Sigmoid colon (tissue), 7 donors: ENCODE measurements around the gene EPAS1. TPM values are rescaled to one million over a fixed set of nuclear protein-coding genes. Genes with fewer than 3 reads are reported as not detected.

Source experiments
- DNase-seq: peaks from one replicate; pipeline ENCODE4 v3.0.0-alpha.2; 2019
- H3K27ac ChIP-seq, 4 donors: fragments of 200-600 bp; sonication (generic); one replicate each; pipeline ENCODE4 v1.5.1; 2016 to 2019; ENCODE audit warnings: mild to moderate bottlenecking in 1 of 4
- H3K27me3 ChIP-seq, 3 donors: fragments of 200-600 bp; sonication (generic); one replicate each; pipeline ENCODE4 v1.5.1; 2019; ENCODE audit warnings: mild to moderate bottlenecking in 1 of 3
- H3K36me3 ChIP-seq, 4 donors: fragments of 200-600 bp; sonication (generic); one replicate each; pipeline ENCODE4 v1.5.1; 2016 to 2019
- H3K4me1 ChIP-seq, 4 donors: fragments of 200-600 bp; sonication (generic); one replicate each; pipeline ENCODE4 v1.5.1; 2017 to 2019
- H3K4me3 ChIP-seq, 4 donors: fragments of 200-600 bp; sonication (generic); one replicate each; pipeline ENCODE4 v1.5.1; 2017 to 2019; ENCODE audit warnings: mild to moderate bottlenecking in 2 of 4, moderate library complexity in 1 of 4
- H3K9me3 ChIP-seq, 4 donors: fragments of 200-600 bp in 3 of 4; sonication (generic) in 3 of 4; one replicate each; pipeline versions ENCODE4 v1.5.1 to v1.6.1; 2013 to 2019
- CTCF ChIP-seq, 4 experiments: fragments of 450-650 bp in 3 of 4; fragments of 200-600 bp in 1 of 4; IDR thresholded peaks; one replicate each; pipeline ENCODE4 v1.5.1; 2016 to 2019; ENCODE audit warnings: antibody characterized with exemption in 4 of 4, mild to moderate bottlenecking in 3 of 4, moderate library complexity in 2 of 4
- EP300 ChIP-seq, 4 donors: sonication (generic); formaldehyde crosslinking; IDR thresholded peaks; one replicate each; pipeline ENCODE4 v1.6.1; 2017; ENCODE audit warnings: antibody characterized with exemption in 4 of 4
- POLR2A ChIP-seq, 2 donors: fragments of 450-650 bp; IDR thresholded peaks; one replicate each; pipeline ENCODE4 v1.6.1; 2016; ENCODE audit warnings: antibody characterized with exemption in 2 of 2, mild to moderate bottlenecking in 2 of 2, moderate library complexity in 2 of 2
- POLR2AphosphoS5 ChIP-seq, 4 donors: sonication (generic); formaldehyde crosslinking; IDR thresholded peaks; one replicate each; pipeline ENCODE4 v1.6.1; 2017; ENCODE audit warnings: antibody characterized with exemption in 4 of 4
- WGBS, 2 donors: extraction: QIAGEN DNeasy Blood & Tissue Kit; methylation state at CpG; one replicate each; pipeline ENCODE4 v1.1.7; 2013; 5-methylcytosine and 5-hydroxymethylcytosine counted together
- intact Hi-C: fragments of 100-400 bp; cut with DNase I; formaldehyde crosslinking; loops from one replicate; pipeline ENCODE4 v1.15.1; 2023
- polyA plus RNA-seq, 3 donors: library from polyadenylated mRNA; stranded (reverse); fragments of 200-250 nt; gene quantifications; one replicate each; pipeline ENCODE4 v1.2.3, GENCODE V29; 2013
- total RNA-seq, 4 donors: library from RNA; depleted of rRNA; stranded (reverse); fragments of >200 nt; gene quantifications; one replicate each; pipeline ENCODE4 v1.1.0, GENCODE V29; 2016
- donor health status: healthy with polysubstance abuse.
- donor health status: Bipolar disorder and iron deficiency.
- donor health status: healthy.

The EPAS1 gene
- total and polyA plus RNA-seq, 7 donors, result 56.8 to 97.8 (median 62.2) TPM

- Histone ChIP-seq H3K4me1 (peaks cover 0 to 22% (median 14%) of the 10 kb centered on the region in 4 donors), H3K36me3 (no peaks in the 10 kb centered on the region), H3K27ac (peak overlapping the region; percentile 4 to 53 (median 26)), H3K4me3 (peak overlapping the region in 1 of 4 donors; percentile 14), H3K9me3 (no peaks in the 10 kb centered on the region), H3K27me3 (no peaks in the 10 kb centered on the region)
- intact Hi-C loops, result no loop called here
- 76 to 78% methylated on average over 8 of the region's 8 CpGs for WGBS, 2 donors
- DNase-seq, result no peak
- no peak for TF ChIP-seq EP300 (IDR thresholded peaks at IDR 0.05)
- no peak for TF ChIP-seq POLR2A (IDR thresholded peaks at IDR 0.05)
- no peak for TF ChIP-seq CTCF (IDR thresholded peaks at IDR 0.05)
- no peak for TF ChIP-seq POLR2AphosphoS5 (IDR thresholded peaks at IDR 0.05)
Observed at GRCh38 chr2:46320141-46320567, 22.9 kb downstream of the EPAS1 start.

GRCh38 chr2:46323730-46324129, 26.5 kb downstream of the EPAS1 start:
- Histone ChIP-seq H3K36me3 (no peaks in the 10 kb centered on the region), H3K4me1 (peaks cover 0 to 24% (median 10%) of the 10 kb centered on the region in 4 donors), H3K4me3 (no peak overlapping the region), H3K27me3 (no peaks in the 10 kb centered on the region), H3K27ac (no peak overlapping the region), H3K9me3 (no peaks in the 10 kb centered on the region)
- no peak for TF ChIP-seq CTCF (IDR thresholded peaks at IDR 0.05)
- 54 to 80% methylated on average over 4 of the region's 4 CpGs for WGBS, 2 donors
- no peak for DNase-seq
- intact Hi-C loops, result no loop called here

- Histone ChIP-seq H3K4me3 (no peak overlapping the region), H3K27ac (no peak overlapping the region), H3K9me3 (no peaks in the 10 kb centered on the region), H3K27me3 (no peaks in the 10 kb centered on the region), H3K4me1 (peaks cover 0 to 34% (median 17%) of the 10 kb centered on the region in 4 donors), H3K36me3 (no peaks in the 10 kb centered on the region)
- TF ChIP-seq CTCF (IDR thresholded peaks at IDR 0.05) (no peak), POLR2A (IDR thresholded peaks at IDR 0.05) (no peak), EP300 (IDR thresholded peaks at IDR 0.05) (no peak), POLR2AphosphoS5 (IDR thresholded peaks at IDR 0.05) (no peak)
- 93 to 96% methylated on average over 6 of the region's 6 CpGs for WGBS, 2 donors
- intact Hi-C loops, result no loop called here
- no peak for DNase-seq
Observed at GRCh38 chr2:46325182-46325928, 28.1 kb downstream of the EPAS1 start.

GRCh38 chr2:46326231-46326980, 29.2 kb downstream of the EPAS1 start:
- TF ChIP-seq CTCF (IDR thresholded peaks at IDR 0.05) (no peak), POLR2A (IDR thresholded peaks at IDR 0.05) (no peak)
- Histone ChIP-seq H3K9me3 (no peaks in the 10 kb centered on the region), H3K4me1 (peaks cover 0 to 39% (median 27%) of the 10 kb centered on the region in 4 donors), H3K4me3 (no peak overlapping the region), H3K27me3 (no peaks in the 10 kb centered on the region), H3K27ac (no peak overlapping the region), H3K36me3 (no peaks in the 10 kb centered on the region)
- DNase-seq, result no peak
- intact Hi-C loops, result no loop called here
- WGBS, 2 donors, result 80 to 90% methylated on average over 8 of the region's 8 CpGs
